ENCODE results near the gene S100A9.
"Not testable (repeated sequence)": the region's sequence is repeated elsewhere in the genome, so short reads cannot be mapped to it uniquely, and the experiment has no call there.

Gene S100A9

DNA sequence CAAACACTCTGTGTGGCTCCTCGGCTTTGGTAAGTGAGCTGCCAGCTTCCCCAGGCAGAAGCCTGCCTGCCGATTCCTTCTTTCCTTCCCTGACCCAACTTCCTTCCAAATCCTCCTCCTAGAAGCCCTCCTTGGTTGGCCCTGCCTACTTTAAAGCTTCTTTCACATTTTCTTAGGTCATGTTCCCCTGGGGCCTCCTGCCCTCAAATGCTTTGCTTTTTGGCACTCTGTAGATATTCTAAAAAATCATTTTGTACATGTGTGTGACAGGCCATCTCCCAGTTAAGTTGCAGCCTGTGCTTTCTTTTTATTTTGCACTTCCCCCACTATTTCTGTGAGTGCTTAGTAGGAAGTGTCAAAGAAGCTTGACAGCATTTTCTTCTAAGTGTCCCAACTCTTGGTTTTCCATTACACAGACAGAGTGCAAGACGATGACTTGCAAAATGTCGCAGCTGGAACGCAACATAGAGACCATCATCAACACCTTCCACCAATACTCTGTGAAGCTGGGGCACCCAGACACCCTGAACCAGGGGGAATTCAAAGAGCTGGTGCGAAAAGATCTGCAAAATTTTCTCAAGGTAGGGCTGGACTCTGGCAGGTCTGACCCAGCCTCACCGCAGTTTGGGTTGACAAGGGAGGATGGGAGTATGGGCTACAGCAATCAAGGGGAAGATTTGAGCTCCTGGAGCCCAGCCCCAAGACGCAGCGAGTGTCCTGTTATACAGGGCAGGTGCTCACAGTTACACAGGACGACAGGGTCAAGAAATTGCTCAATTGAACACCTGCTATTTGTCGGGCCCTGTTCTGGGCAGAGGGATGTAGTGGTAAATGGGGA is at the start of gene S100A9:
Gene S100A9, plus strand, starts transcription at position 2 of the 838 bp plus-strand sequence. Its CDS starts 430 bp downstream, at position 432.
- FAIRE-seq (no peak), DNase-seq (ENCODE audit: low spot score) (no peak)

DNA sequence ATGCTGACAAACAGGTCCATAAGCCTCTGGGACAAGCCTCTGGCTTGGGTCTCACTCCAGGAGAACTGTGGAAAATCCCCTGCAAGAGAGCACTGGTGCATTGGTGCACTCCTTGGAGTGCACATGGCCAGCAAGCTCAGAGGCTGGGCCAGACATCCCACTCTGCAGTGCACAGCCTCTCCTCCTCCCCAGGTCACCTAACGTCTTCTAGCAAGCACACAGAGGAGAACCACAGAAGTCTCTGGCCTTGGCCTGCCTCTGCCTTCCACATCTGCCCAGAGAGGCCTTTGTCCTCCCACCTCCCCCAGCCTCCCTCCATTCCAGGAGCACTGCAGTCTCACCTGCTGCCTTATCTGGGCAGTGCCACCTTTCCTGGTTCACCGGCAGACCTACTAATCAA is 49.1 kb upstream of the S100A9 start:
- FAIRE-seq (no peak), DNase-seq (ENCODE audit: low spot score) (no peak)

DNA sequence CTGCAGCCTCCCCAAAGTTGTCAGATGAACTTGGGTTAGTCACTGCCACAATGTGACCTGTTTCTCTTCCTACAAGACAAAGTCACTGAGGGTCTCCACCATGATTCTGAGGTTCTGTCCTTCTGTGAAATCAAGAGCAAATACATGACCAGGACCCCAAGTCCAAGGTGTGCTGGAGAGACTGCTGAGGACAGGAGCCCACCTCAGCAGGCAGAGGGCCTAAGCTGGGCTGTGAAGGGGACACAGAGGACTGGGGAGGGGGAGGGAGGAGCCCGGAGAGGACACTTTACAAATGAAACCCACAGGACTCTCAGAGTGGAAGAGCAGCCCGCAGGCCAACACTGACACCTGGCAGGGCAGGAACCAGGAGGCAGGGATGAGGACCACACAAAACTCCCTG is 48.2 kb upstream of the S100A9 start:
- FAIRE-seq (no peak), DNase-seq (ENCODE audit: low spot score) (no peak)

DNA sequence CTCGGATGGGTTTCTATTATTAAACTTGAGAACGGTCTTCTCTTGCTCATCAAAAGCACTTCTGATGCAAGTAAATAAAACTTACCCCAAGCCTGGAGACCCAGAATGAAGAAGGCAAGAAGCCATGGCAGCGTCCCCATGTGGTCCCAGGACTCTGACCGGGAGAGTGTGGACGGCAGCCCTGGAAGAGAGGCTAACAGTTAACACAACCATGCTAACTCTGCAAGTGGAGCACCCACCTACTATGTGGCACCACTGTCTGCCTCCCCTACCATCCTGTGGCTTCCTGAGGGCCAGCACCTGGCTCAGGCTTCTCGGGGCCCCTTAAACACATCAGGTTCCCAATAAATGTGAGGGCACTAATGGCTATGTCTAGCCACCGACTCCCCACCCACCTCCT is 47.1 kb upstream of the S100A9 start:
- no peak for FAIRE-seq
- DNase-seq (ENCODE audit: low spot score): no peak

DNA sequence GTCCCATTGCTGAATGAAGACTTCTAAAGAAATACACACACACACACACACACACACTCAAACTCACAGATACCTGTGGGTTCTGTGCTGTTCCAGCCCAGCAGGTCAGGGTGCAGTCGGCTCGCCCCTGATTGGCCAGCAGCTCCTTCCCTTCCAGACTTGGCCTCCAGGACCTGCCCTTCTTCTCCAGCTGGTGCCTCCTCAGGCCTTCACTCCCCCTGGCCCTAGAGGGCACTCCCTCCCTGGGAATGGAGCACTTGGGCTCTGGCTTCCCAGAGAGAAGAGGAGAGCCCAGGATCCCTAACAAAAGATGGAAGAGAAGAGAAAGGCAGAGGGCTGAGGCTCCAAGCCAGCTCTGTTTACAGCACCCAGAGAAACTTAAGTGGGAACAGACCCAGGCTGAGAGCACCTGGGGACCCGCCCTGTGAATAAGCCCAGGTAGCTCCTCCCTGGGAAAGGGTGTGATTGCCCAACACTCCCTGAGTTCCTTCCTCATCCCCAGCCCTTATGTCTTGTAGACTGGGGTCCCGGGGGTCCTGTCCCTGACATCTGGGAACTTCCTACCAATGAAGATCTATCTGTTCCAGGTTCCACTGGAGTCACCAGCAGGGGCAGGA is 45.0 kb upstream of the S100A9 start, which contains the start of gene PGLYRP3:
Gene PGLYRP3, minus strand, starts transcription at position 383 of the 617 bp plus-strand sequence. CDS start 2,287 bp downstream, outside the sequence.
- DNase-seq (ENCODE audit: low spot score): no peak

DNA sequence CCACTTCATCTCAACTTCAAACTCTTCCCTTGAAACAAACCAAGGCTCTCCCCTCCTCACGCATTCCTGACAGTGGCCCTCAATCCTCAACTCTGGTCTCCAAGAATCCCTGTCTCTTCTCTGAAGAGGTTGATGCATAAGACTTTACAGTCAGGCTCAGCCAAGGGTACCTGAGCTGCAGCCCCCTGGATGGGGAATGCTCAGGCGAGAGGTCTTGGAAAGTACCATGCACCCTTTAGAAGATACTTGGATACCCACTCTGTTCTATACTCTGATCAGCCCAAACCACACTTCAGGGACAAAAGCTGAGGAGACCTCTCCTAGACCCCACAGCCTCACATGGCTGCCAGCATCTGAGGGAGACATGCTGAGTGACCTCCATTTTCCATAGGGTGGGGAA is 44.4 kb upstream of the S100A9 start:
- DNase-seq (ENCODE audit: low spot score): no peak
- FAIRE-seq: no peak

More for the DNA sequence above, 45.0 kb upstream of the S100A9 start, which contains the start of gene PGLYRP3:
- FAIRE-seq: no peak

DNA sequence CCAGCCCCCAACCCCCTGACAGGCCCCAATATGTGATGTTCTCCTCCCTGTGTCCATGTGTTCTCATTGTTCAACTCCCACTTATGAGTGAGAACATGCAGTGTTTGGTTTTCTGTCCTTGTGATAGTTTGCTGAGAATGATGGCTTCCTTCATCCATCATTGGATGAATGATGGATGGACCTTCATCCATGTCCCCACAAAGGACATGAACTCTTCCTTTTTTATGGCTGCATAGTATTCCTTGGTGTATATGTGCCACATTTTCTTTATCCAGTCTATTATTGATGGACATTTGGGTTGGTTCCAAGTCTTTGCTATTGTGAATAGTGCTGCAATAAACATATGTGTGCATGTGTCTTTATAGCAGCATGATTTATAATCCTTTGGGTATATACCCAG is 43.3 kb upstream of the S100A9 start:
- not testable (repeated sequence) for FAIRE-seq; DNase-seq (ENCODE audit: low spot score)

DNA sequence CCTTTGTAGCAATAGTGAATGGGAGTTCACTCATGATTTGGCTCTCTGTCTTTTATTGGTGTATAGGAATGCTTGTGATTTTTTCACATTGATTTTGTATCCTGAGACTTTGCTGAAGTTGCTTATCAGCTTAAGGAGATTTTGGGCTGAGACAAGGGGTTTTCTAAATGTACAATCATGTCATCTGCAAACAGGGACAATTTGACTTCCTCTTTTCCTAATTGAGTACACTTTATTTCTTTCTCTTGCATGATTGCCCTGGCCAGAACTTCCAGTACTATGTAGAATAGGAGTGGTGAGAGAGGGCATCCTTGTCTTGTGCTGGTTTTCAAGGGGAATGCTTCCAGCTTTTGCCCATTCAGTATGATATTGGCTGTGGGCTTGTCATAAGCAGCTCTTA is 41.6 kb upstream of the S100A9 start:
- not testable (repeated sequence) for DNase-seq (ENCODE audit: low spot score); FAIRE-seq

DNA sequence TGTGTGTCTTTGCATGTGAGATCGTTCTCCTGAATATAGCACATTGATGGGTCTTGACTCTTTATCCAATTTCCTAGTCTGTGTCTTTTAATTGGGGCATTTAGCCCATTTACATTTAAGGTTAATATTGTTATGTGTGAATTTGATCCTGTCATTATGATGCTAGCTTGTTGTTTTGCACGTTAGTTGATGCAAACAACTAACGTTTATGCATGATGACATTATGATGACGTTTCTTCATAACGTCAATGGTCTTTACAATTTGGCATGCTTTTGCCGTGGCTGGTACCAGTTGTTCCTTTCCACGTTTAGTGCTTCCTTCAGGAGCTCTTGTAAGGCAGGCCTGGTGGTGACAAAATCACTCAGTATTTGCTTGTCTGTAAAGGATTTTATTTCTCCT is 39.5 kb upstream of the S100A9 start:
- DNase-seq (ENCODE audit: low spot score); FAIRE-seq: not testable (repeated sequence)

DNA sequence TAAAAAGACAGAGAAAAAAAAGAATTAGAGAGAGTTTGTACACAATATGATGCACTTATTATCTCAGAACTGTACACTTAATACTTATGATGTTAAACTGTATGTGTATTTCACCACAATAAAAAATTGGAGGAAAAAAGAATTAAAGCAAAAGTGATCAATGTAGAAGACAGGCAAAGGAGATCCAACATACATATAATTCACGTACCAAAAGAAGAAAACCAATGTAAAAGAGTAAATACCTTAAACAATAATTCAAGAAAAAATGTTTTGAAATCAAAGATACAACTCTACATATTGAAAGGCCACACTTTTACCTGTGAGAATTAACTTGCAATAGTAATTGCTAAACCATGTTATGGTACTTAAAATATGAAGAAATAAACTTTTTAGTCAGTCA is 35.1 kb upstream of the S100A9 start:
- FAIRE-seq: no peak
- DNase-seq (ENCODE audit: low spot score): no peak

DNA sequence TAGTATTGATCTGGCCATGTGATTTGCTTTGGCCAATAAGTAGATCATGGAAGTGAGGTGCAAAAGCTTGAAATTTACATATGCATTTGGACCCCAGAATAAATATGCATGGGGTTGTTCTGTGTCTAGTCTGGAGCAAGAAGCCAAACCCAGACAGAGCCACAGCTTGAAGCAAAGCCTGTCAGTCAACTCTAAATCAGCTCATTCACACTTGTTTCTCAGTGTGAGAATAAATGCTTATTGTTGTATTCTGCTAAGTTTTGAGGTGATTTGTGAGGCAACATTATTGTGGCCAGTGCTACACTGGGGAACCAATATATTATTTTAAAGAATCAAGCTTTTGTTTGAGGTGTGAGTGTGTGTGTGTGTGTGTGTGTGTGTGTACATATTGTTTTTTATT is 32.7 kb upstream of the S100A9 start:
- no peak for DNase-seq (ENCODE audit: low spot score)
- no peak for FAIRE-seq

DNA sequence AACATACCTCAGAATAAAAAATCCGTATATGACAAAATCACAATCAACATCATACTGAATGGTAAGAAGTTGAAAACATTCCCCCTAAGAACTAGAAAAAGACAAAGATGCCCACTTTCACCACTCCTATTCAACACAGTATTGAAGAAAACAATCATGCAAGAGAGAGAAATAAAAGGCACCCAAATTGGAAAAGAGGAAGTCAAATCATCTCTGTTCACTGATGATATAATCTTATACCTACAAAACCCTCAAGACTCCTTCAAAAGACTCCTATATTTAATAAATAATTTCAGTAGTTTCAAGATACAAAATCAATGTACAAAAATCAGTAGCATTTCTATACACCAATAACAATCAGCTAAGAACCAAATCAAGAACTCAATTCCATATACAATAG is 23.8 kb upstream of the S100A9 start:
- DNase-seq (ENCODE audit: low spot score) (no peak), FAIRE-seq (no peak)

DNA sequence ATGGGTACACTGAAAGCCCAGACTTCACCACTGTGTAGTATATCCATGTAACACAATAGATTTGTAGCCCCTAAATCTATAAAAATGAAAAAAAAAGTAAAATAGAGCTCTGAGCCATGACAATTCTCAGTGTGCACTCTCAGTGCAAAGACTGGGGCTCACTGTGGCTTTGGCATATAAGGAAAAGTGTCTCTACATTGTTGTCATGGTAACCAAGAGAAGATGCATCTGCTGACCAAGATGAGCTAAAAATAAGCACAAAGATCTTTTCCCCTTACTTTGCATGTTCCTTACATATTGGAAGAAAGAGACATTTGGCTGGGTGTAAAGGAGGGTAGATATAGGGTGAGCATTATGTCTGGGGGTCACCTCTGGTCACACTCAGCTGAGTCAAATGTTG is 21.0 kb upstream of the S100A9 start:
- DNase-seq (ENCODE audit: low spot score) (no peak), FAIRE-seq (no peak)

DNA sequence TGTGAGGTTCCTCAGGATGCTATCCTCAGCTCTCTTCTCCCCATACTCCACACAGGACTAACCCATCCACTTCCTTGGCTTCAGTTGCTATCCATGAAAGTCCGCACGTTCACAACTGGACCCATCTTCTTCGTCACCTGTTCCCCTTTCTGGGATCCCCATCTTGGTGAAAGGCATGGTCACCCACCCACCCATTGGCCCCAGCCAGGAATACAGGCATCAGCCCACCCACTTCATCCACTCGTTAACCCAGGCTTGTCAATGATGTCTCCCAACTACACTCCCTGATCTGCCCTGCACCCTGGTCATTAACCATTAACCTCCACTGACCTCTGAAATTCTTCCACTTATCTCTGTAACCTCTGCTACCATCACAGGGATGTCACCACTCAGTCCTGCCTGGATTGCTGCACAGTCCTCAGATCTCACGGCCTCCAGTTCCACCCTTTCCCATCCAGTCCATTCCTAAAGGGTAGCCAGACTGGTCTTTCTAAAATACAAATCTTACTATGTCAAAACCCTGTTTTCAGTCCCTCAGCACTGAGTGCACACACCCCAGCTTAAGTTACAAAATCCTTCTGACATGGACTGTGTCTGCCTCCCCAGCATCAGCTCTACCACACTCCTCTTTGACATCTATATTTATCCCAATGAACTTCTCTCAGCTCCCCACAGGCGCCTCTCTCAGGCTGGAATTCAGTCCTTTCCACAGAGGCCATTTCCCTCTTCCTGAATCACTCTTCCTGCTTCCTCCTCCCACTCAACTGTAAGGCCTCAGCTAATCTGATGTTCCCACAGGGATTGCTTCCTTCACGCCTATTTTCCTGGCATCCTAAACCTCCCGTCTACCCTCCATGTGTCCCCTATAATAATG is 19.4 kb upstream of the S100A9 start:
- DNase-seq (ENCODE audit: low spot score) (no peak), FAIRE-seq (no peak)

DNA sequence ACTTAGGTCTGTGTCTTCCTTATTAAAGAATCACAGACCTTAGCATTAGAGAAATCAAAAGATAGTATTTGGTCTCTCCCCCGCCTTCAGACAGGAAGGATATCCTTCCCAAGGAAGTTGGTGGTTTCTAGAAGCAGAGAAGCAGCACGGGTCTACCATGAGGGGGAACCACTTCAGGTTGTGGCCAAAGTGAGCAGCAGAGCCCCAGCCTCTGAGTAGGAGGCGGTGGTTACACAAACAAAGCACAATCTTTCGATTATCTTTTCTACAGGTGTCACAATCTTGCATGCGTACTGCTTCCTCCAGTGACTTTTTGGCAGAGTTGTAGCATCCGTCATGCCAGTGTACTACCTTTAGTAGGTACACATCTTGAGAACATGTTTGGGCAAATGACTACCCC is 17.9 kb upstream of the S100A9 start:
- no peak for FAIRE-seq
- no peak for DNase-seq (ENCODE audit: low spot score)

DNA sequence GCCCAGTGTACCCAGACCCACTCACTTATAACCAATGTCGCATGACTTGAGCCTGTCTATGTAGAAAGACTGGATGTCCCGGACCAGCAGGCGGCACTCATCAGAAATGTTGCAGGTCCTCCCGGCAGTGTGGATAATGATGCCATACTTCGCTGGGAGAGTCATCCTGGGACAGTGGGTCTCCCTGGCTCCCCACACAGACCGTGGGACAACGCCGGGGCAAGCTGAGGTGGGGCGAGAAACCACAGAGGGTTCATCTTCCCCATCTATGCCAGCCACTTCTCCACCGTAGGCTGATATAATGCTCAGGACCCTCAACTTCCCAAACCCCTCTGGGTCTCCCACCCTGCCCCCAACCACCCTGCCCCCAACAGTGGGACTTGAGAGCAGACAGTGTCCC is 17.3 kb upstream of the S100A9 start:
- FAIRE-seq: no peak
- no peak for DNase-seq (ENCODE audit: low spot score)

DNA sequence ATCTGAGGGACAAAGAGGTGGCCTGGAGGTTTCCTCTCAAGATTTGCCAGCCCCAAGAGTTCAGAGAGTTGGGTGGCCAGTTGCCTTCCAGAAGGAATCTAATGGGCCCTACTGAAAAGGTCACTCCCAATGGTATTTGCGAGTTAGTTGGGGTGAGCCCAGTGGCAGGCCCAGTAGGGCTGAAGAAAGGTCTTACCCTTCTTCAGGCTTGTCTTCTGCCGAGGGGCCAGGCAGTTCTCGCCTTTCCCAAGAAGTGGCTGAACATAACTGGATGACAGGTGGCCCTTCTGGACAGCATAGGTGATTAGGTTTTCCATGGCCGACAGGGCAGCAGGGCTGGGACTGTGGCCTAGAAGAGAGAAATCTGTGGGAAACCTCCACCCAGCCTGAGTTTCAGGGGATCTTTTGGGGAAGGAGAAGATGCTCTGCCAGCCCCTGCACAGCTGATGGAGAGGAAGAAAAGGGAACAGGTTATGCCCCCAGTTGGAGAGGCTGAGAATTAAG is 16.2 kb upstream of the S100A9 start:
- DNase-seq (ENCODE audit: low spot score) (no peak), FAIRE-seq (no peak)

DNA sequence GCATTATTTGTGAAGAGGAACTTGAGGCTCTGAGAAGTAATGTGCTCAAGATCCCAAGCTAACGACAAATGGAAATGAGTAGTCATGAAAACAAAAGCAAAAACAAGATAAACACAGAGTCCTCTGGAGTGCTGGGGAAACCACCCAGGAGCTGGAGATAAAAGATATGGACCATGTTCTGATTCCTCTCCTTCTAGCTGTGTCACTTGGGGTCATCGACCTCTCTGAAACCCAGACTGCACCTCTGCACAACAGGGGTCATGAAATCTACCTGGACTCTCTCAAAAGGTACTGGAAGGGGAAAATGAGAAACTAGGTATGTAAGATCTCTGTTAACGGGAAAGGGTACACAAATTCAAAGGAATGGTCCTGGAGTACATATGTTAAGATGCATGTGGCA is 15.5 kb upstream of the S100A9 start:
- DNase-seq (ENCODE audit: low spot score) (no peak), FAIRE-seq (no peak)

DNA sequence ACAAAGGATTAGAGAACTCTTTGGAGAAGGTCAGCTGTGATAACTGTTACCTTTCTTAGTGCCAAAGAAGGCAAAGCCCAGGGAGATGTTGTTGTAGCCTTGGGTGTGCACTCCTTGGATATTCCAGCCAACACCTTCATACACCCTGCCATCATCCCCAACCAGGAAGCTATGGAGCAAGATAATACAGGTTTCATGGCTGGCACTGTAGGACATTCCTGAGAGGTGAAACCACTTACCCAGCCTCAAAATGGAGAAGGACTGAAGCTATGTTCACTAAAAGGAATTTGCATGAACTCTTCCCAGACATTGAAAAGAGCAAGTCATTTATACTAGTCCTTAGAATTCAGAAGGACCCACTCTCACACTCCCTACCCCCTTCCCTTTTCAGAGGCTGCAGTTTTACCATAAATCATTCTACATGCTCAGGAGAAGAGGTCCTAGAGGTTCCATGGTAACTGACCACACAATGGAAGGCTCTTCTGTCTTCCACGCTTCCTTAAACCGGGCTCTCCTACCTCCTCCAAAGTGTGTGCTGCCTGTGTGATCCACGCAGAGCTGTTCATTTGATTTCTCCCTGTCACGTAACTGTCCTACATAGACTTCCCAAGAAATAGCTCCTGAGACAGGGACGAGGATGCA is 14.5 kb upstream of the S100A9 start:
- FAIRE-seq (no peak), DNase-seq (ENCODE audit: low spot score) (no peak)

DNA sequence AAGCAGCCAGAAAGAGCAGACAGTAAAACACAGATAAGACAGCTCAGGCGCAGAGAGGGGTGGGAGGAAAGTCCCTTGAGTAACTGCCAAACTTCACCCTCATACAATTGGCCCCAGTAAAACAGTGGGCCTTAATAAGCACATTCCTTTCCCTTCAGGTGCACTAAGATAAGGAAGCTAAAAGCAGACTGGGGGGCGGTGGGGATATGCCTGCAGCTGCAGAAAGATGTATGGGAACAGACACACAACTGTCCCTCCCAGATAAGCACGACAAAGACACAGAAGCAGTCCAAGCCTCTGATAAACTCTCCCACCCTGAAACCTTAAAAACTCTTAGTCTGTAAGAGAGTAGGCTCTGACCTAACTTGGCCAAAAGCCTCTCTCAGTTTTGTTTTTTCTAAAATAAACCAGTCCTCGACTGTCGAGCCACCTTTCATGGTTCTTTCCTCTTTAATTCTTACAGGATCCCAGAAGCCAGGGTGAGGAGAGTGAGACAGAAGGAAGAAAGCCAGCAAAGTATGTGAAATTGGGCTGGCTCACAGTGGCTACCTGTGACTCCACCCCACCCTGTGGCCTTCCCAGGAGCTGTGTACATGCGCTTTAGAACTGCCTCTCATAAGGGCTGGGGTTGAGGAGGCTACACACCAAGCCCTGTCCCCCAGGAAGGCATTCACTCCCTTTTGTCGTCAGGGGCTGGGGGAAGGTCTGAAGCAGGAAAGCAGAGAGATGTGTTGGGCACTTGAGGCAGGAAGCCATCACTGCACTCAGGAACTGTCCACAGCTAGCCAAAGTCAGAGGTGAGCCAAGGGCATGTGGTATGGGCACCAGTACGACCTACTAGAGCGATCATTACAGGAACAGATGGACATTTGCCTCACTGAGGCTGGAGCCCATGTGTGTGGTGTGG is 13.6 kb upstream of the S100A9 start:
- FAIRE-seq: no peak
- DNase-seq (ENCODE audit: low spot score): no peak

All from RCC 7860 (cell line).